NCI-H446 (cell line): ENCODE measurements around the gene TBC1D12.
"Not testable (repeated sequence)": the region's sequence is repeated elsewhere in the genome, so short reads cannot be mapped to it uniquely, and the experiment has no call there.

ENCODE experiments used
- DNase-seq, 2 experiments: peaks; one replicate each; lab custom pipeline; 2025; lab: John Stamatoyannopoulos, UW

Gene TBC1D12

DNA sequence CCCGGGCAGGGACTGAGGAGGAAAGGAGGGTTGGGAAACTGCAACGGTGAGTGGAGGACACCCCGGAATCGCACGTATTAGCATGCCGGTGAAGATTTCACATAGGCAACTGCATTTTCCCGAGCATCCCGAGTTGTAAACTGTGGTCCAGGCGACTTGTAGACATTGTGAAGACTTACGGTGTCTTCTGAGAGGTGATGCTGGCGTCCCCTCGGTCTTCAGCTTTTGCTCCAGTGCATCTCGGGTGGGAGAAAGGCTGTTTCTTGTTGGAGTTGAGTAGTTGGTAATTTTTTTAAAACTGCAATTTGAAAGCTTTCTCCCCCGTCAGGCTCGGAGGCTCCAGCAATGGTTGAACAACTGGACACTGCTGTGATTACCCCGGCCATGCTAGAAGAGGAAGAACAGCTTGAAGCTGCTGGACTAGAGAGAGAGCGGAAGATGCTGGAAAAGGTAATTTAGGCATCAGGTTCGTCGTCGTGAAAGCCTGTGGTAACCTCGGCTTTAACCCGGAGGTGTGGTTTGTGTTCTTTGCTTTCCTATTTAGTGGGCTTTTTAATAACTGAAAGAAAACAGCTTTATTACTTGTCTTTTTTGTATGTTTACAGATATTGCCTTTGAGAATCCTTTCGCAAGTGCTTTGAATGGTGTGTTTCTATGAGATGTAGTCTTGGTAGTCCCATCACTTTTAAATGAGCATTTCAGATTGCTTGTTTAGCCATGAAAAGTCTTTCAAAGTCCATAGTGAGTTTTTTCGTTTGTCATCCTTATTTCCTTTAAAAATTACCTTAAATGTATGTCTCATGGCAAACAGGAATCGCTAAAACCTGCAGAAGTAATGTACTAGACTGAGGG is 143.9 kb downstream of the TBC1D12 start:
- peak; percentile 39 to 40 for DNase-seq

DNA sequence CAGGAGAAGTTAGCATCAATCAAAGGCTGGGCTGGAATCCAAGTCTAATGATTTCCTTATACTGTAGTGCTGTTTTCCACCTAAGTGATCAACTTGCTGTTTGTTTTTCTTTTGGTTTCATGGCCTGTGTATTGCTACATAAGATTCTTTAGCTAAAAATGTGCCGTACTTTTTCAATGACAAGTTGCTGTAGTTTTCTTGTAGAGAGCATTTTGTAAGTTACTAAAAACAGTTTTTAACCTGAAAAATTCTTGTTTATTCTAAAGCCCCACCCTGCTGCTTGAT is 144.5 kb downstream of the TBC1D12 start:
- peak in 1 of 2 experiments; percentile 9 for DNase-seq

DNA sequence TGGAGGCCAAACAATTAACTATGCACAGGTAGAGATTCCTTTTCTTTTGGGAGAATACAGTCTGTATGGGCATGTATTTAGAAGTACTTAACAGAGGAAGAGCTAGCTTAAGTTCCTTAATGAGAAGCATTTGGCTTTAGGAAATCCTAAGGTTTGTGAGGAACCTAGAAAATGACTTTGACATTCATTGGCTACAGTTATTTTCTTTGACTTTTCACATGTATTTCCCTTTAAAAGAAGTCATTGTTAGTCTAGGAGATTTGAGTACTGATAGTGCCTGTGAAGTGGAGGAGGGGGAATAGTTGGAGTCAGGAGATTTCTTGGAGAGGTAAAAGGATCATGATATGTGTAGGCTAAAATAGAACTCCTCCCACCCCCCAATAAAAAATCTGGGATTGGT is 146.9 kb downstream of the TBC1D12 start:
- DNase-seq = no peak

DNA sequence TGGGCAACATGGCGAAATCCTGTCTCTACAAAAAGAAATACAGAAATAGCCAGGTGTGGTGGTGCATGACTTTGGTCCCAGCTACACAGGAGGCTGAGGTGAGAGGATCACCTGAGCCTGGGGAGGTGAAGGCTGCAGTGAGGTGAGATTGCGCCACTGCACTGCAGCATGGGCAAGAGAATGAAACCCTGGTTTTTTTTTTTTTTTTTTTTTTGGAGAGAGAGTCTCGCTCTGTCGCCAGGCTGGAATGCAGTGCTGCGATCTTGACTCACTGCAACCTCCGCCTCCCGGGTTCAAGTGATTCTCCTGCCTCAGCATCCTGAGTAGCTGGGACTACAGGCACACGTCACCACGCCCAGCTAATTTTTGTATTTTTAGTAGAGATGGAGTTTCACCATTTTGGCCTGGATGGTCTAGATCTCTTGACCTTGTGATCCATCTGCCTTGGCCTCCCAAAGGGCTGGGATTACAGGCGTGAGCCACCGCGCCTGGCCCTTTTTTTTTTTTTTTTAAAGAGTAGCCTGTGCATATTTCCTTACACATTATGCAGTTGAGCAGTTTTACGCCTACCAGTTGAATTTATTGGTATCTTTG is 165.5 kb downstream of the TBC1D12 start:
- DNase-seq = not testable (repeated sequence)

DNA sequence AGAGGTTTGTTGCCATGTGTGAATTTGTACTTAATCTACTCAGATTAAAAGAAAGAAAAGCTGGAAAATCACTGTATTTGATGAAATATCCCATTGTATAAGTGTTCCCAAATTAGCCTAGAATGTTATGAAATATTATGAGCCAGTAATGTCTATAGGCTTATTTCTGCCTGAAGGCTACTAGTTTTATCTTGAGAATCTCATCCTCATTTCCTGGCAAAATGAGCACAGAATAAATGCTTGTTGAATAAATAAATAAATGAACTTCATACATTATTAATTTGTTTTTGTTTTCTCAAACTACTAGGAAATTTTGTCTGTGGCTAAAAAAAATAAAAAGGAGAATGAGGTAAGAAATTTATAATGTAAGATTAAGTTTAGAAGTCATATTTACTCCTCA is 168.7 kb downstream of the TBC1D12 start:
- DNase-seq = no peak

DNA sequence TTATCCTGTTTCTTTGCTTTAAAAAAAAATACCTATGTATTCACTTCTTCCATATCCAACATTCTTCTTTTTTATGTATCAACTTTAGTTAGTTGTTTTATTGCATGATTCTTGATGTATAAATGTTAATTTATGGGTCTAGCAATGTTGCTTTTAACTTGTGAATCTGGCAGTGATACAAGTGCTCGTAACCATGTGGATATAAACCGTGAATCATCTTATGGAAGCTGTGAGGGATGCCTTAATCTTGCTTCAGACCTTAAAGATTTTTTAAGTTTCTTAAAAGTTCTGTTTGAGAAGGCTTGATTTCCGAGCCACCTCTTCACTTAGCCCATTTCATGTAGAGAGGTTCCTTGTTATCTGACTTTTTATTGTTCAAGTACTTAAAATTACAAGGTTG is 169.2 kb downstream of the TBC1D12 start:
- DNase-seq = no peak

DNA sequence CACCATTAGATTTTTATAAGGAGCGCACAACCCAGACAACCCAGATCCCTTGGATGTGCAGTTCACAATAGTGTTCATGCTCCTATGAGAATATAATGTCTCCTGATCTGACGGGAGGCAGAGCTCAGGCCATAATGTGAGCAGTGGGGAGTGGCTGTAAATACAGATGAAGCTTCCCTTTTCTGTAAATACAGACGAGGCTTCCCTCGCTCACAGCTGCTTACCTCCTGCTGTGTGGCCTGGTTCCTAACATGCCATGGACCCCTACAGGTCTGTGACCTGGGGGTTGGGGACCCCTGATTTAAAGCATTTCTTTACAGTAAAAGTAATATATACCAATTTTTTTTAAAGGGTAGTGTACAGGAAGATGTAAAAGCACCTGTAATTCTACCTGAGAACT is 176.4 kb downstream of the TBC1D12 start:
- DNase-seq = no peak

DNA sequence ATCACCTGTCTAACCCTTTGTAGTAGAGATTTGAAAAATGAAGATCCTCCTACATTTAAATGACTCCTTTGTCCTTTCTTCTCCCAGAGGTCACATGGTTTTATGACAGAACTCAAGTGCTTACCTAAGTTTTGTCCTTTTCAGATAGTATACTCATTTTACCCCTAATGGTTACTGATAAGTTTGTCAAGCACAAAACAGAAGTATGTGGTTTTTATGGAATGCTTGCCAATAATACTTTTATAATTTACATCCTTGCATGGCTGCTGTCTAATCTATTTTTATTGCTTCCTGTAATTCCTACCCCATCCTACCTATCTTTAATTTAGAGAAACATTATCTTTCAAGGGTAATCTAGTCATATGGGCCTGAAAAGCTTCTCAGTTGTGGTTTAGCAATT is 180.8 kb downstream of the TBC1D12 start:
- DNase-seq = no peak
